Measurements from ENCODE around the gene ZNF391.

DNA sequence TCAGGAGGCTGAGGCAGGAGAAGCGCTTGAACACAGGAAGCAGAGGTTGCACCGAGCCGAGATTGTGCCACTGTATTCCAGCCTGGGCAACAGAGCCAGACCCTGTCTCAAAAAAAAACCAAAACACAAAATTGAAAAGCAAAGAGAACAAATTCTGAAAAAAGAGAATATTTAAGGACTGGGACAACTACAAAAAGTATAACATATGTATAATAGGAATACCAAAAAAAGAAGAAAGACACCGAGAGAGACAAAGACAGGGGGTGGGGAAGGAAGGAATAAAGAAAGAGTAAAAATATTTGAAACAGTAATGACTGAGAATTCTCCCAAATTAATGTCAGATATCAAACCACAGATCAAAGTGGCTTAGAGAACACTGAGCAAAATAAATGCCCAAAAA, 5.5 kb upstream of the ZNF391 start:
- TF ChIP-seq POLR2AphosphoS5 (IDR thresholded peaks at IDR 0.05; ENCODE audit: low read depth, low read length) (no peak), TAF1 (IDR thresholded peaks at IDR 0.05; ENCODE audit: borderline replicate concordance, insufficient read depth, low read length) (no peak), SIN3A (IDR thresholded peaks at IDR 0.05; ENCODE audit: borderline replicate concordance, insufficient read depth, low read length) (no peak)
- TF ChIP-seq, protein P1, sequence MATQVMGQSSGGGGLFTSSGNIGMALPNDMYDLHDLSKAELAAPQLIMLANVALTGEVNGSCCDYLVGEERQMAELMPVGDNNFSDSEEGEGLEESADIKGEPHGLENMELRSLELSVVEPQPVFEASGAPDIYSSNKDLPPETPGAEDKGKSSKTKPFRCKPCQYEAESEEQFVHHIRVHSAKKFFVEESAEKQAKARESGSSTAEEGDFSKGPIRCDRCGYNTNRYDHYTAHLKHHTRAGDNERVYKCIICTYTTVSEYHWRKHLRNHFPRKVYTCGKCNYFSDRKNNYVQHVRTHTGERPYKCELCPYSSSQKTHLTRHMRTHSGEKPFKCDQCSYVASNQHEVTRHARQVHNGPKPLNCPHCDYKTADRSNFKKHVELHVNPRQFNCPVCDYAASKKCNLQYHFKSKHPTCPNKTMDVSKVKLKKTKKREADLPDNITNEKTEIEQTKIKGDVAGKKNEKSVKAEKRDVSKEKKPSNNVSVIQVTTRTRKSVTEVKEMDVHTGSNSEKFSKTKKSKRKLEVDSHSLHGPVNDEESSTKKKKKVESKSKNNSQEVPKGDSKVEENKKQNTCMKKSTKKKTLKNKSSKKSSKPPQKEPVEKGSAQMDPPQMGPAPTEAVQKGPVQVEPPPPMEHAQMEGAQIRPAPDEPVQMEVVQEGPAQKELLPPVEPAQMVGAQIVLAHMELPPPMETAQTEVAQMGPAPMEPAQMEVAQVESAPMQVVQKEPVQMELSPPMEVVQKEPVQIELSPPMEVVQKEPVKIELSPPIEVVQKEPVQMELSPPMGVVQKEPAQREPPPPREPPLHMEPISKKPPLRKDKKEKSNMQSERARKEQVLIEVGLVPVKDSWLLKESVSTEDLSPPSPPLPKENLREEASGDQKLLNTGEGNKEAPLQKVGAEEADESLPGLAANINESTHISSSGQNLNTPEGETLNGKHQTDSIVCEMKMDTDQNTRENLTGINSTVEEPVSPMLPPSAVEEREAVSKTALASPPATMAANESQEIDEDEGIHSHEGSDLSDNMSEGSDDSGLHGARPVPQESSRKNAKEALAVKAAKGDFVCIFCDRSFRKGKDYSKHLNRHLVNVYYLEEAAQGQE (IDR thresholded peaks at IDR 0.05; ENCODE audit: insufficient read depth in 1 of 2, low read depth in 2 of 2, low read length in 2 of 2), result no peak

All from PFSK-1 (cell line).